Measurements from ENCODE around the gene CLEC4C.
"Not testable (repeated sequence)": the region's sequence is repeated elsewhere in the genome, so short reads cannot be mapped to it uniquely, and the experiment has no call there.

CLEC4C gene

GRCh38 chr12:7730984-7731383, 16.2 kb downstream of the CLEC4C start:
- not testable (repeated sequence) for H3K27ac ChIP-seq; DNase-seq (ENCODE audit: low read depth, low spot score)

DNA sequence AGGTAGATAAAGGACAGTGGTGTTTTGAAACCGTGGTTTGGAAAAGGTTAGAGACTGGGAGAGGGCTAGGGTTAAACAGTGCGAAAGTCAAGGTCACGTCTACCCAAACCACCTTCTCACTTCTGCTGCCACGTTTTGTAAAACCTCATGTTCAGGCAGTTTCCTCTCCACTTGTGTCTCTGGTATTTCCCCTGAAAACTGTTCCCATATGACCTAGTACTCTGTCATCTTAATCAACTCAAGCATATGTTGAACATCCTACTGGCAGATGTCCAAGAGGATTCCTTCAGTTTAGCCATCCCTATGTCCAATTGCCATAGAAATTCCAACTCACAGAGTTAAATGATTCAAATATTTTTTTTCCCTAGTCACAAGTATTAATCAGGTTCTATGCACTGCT, 17.4 kb downstream of the CLEC4C start:
- no peak for DNase-seq (ENCODE audit: low read depth, low spot score)
- H3K27ac ChIP-seq, result no peak overlapping the region

DNA sequence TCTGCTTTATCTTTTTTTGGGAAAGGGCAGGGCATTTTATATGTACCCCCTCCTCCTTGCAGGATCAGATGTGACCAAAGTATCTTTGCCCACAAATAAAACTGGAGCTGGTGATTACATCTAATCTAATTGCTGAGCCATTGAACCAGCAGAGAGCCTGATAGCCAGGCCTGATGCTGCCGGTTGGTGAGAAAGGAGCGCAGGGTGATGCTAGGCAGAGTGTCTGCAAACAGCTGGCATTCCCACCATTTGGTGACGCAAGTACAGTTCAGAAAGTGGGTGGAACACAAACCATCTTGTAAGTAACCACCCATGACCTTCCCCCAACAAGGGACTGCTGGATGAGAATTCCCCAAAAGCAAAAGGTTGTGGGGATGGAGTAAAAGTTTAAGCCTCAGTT, 23.2 kb downstream of the CLEC4C start:
- no peak overlapping the region for H3K27ac ChIP-seq
- DNase-seq (ENCODE audit: low read depth, low spot score), result no peak

- H3K27ac ChIP-seq, result no peak overlapping the region
- no peak for DNase-seq (ENCODE audit: low read depth, low spot score)
These were observed 27.0 kb downstream of the CLEC4C start for GRCh38 chr12:7719946-7720730.

DNA sequence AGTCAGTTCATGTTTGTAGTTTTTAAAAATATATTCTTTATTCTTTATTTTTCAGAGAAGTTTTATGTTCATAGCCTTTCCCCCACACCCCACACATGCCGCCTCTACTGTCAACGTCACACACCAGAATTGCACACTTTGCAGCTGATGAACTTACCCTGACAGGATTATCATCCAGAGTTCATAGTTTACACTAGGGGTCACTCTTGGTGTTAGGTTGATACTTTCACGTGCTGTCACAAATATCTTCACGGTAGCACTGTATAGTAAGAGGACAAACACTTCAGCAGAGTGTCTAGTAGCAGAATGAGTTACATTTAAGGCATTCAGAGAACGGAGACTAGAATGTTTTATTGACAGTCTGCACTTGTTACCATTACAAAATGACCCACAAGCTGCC, 30.8 kb downstream of the CLEC4C start:
- no peak for DNase-seq (ENCODE audit: low read depth, low spot score)
- H3K27ac ChIP-seq, result no peak overlapping the region

- DNase-seq (ENCODE audit: low read depth, low spot score), result no peak
- H3K27ac ChIP-seq, result no peak overlapping the region
These were observed 34.2 kb downstream of the CLEC4C start for GRCh38 chr12:7712841-7713442.

- DNase-seq (ENCODE audit: low read depth, low spot score), result no peak
- H3K27ac ChIP-seq, result no peak within 1 kb of the TSS
These were observed 36.0 kb downstream of the CLEC4C start, which contains the start of gene DPPA3 for GRCh38 chr12:7711133-7711532. Gene DPPA3 (plus strand): TSS chr12:7711433. CDS start chr12:7711571, 138 bp downstream.

DNA sequence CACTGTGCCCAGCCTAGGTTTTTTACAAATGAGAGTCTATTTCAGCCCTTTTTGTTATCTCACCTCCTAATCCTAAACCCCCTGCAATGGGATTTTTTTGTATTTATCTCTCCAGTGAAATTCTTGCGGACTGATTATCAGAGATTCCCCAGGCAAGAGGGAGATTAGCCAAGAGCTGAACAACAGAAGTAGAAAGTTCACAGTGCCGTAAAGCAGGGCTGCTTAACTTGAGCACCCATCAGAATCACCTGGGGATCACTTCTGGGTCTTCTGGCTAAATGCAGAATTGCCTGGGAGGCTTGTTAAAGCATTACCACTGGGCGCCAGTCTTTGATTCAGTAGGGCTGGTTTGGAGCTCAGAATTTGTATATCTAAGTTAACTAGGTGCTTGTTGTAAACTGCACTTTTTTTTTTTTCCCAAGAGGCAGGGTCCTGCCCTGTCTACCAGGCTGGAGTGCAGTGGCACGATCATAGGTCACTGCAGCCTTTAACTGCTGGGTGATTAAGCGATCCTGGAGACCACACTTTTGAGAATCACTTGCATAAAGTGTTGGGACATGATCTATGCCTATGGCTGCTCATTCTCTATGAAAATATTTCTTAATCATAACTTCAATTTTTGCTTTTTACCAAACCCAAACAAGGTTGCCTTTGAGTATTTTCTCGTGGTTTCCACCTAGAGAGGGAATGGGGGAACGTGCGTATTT, 37.1 kb downstream of the CLEC4C start:
- no peak for DNase-seq (ENCODE audit: low read depth, low spot score)
- H3K27ac ChIP-seq, result no peak overlapping the region

- no peak for DNase-seq (ENCODE audit: low read depth, low spot score)
- no peak overlapping the region for H3K27ac ChIP-seq
These were observed 41.3 kb downstream of the CLEC4C start for GRCh38 chr12:7705846-7706245.

GRCh38 chr12:7695566-7696197, 51.5 kb downstream of the CLEC4C start, which contains the start of gene GDF3:
Gene GDF3 (minus strand): TSS chr12:7695775. CDS start chr12:7695728, 47 bp downstream.
- H3K27ac ChIP-seq, result no peak within 1 kb of the TSS
- DNase-seq (ENCODE audit: low read depth, low spot score), result no peak

- H3K27ac ChIP-seq, result no peak overlapping the region
- DNase-seq (ENCODE audit: low read depth, low spot score), result no peak
These were observed 52.0 kb downstream of the CLEC4C start for GRCh38 chr12:7695237-7695560.

GRCh38 chr12:7694556-7695236, 52.5 kb downstream of the CLEC4C start:
- no peak for DNase-seq (ENCODE audit: low read depth, low spot score)

DNA sequence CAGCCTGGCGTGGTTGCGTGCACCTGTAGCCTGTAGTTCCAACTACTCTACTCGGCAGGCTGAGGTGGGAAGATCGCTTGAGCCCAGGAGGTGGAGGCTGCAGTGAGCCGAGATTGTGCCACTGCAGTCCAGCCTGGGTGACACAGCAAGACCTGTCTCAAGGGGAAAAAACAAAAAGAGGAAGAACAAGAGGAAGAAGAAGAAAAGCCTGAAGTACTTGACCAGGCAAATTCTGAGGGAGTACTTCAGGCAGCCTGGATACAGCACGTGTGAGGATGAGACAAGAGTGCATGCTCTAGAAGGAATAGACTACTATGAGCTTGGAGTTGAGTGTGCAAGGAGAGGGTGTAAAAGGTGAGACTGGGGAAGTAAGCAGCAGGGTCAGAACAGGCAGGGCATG, 53.4 kb downstream of the CLEC4C start:
- H3K27ac ChIP-seq, result no peak overlapping the region
- no peak for DNase-seq (ENCODE audit: low read depth, low spot score)

More at GRCh38 chr12:7694556-7695236, 52.5 kb downstream of the CLEC4C start:
- no peak overlapping the region for H3K27ac ChIP-seq

GRCh38 chr12:7681535-7681934, 65.6 kb downstream of the CLEC4C start:
- H3K27ac ChIP-seq, result no peak overlapping the region
- no peak for DNase-seq (ENCODE audit: low read depth, low spot score)
